H9 (cell line): ENCODE measurements around the gene CHORDC1. TPM values are rescaled to one million over a fixed set of nuclear protein-coding genes. Genes with fewer than 3 reads are reported as not detected.

Experiments used
- DNase-seq: peaks from one replicate; pipeline ENCODE4 v3.0.0-alpha.2; 2017
- H2AFZ ChIP-seq: one replicate; pipeline ENCODE4 v1.6.1; 2013; ENCODE audit warnings: mild to moderate bottlenecking, low read length, control low read depth, moderate library complexity
- H2AK5ac ChIP-seq: 2 replicates; pipeline ENCODE4 v1.6.1; 2013; ENCODE audit warnings: low read length, control low read depth, mixed read lengths; ENCODE audit not compliant: insufficient read length
- H2BK120ac ChIP-seq: one replicate; pipeline ENCODE4 v1.6.1; 2013; ENCODE audit warnings: low read depth, mild to moderate bottlenecking, low read length, control low read depth, inconsistent platforms; ENCODE audit not compliant: poor library complexity, severe bottlenecking
- H2BK12ac ChIP-seq: 2 replicates; pipeline ENCODE4 v1.6.1; 2013; ENCODE audit warnings: low read length, control low read depth, mixed read lengths, low read depth; ENCODE audit not compliant: insufficient read length
- H2BK15ac ChIP-seq: 2 replicates; pipeline ENCODE4 v1.6.1; 2013; ENCODE audit warnings: low read depth, low read length, control low read depth
- H2BK20ac ChIP-seq: one replicate; pipeline ENCODE4 v1.6.1; 2013; ENCODE audit warnings: low read depth, mild to moderate bottlenecking, low read length, control low read depth, inconsistent platforms; ENCODE audit not compliant: poor library complexity, severe bottlenecking
- H2BK5ac ChIP-seq: 2 replicates; pipeline ENCODE4 v1.6.1; 2013; ENCODE audit warnings: low read length, control low read depth, mixed read lengths; ENCODE audit not compliant: insufficient read length
- H3K14ac ChIP-seq: 2 replicates; pipeline ENCODE4 v1.6.1; 2013; ENCODE audit warnings: low read length, control low read depth; ENCODE audit not compliant: insufficient read depth
- H3K18ac ChIP-seq: 2 replicates; pipeline ENCODE4 v1.6.1; 2013; ENCODE audit warnings: low read depth, mild to moderate bottlenecking, mixed read lengths, low read length, control low read depth; ENCODE audit not compliant: insufficient read length
- H3K23ac ChIP-seq: 2 replicates; pipeline ENCODE4 v1.6.1; 2013; ENCODE audit warnings: low read length, control low read depth, mixed read lengths, low read depth; ENCODE audit not compliant: insufficient read length
- H3K23me2 ChIP-seq: 2 replicates; pipeline ENCODE4 v1.6.1; 2013; ENCODE audit warnings: low read depth, mild to moderate bottlenecking, mixed read lengths, low read length, control low read depth; ENCODE audit not compliant: insufficient read length, poor library complexity, severe bottlenecking
- H3K27ac ChIP-seq: 2 replicates; pipeline ENCODE4 v1.5.1; 2013; ENCODE audit warnings: low read length, control low read depth, mixed read lengths, low read depth; ENCODE audit not compliant: insufficient read length
- H3K27me3 ChIP-seq: 2 replicates; pipeline ENCODE4 v1.6.1; 2013; ENCODE audit warnings: low read length, control low read depth, inconsistent platforms; ENCODE audit not compliant: insufficient read depth
- H3K4ac ChIP-seq: 2 replicates; pipeline ENCODE4 v1.6.1; 2013; ENCODE audit warnings: low read depth, mild to moderate bottlenecking, control low read depth, inconsistent platforms, low read length, moderate library complexity
- H3K4me1 ChIP-seq: 2 replicates; pipeline ENCODE4 v1.6.1; 2013; ENCODE audit warnings: low read length, control low read depth, inconsistent platforms; ENCODE audit not compliant: insufficient read depth
- H3K4me2 ChIP-seq: 2 replicates; pipeline ENCODE4 v1.6.1; 2013; ENCODE audit warnings: low read length, control low read depth, mixed read lengths; ENCODE audit not compliant: insufficient read length, insufficient read depth
- H3K56ac ChIP-seq: 2 replicates; pipeline ENCODE4 v1.6.1; 2013; ENCODE audit warnings: low read depth, mild to moderate bottlenecking, mixed read lengths, low read length, control low read depth; ENCODE audit not compliant: insufficient read length
- H3K79me1 ChIP-seq: 2 replicates; pipeline ENCODE4 v1.6.1; 2013; ENCODE audit warnings: low read depth, mild to moderate bottlenecking, moderate library complexity, low read length, control low read depth, inconsistent platforms; ENCODE audit not compliant: insufficient read depth, poor library complexity, severe bottlenecking
- H3K79me2 ChIP-seq: 2 replicates; pipeline ENCODE4 v1.6.1; 2013; ENCODE audit warnings: low read length, control low read depth, inconsistent platforms; ENCODE audit not compliant: insufficient read depth
- H3K9ac ChIP-seq: 2 replicates; pipeline ENCODE4 v1.6.1; 2013; ENCODE audit warnings: low read length, control low read depth, mixed read lengths; ENCODE audit not compliant: insufficient read length; ENCODE audit errors: extremely low read depth
- H3K9me3 ChIP-seq: one replicate; pipeline ENCODE4 v1.6.1; 2013; ENCODE audit warnings: low read depth, low read length, inconsistent platforms; ENCODE audit not compliant: control insufficient read depth
- H3T11ph ChIP-seq: one replicate; pipeline ENCODE4 v1.6.1; 2013; ENCODE audit warnings: mild to moderate bottlenecking, low read length, control low read depth, inconsistent platforms
- H4K20me1 ChIP-seq: one replicate; pipeline ENCODE4 v1.6.1; 2013; ENCODE audit not compliant: control insufficient read depth, insufficient read length, insufficient read depth
- H4K5ac ChIP-seq: 2 replicates; pipeline ENCODE4 v1.6.1; 2013; ENCODE audit warnings: low read depth, mild to moderate bottlenecking, mixed read lengths, low read length, control low read depth; ENCODE audit not compliant: insufficient read length
- H4K8ac ChIP-seq: replicated peaks from 2 replicates; pipeline ENCODE4 v1.6.1; 2013; ENCODE audit warnings: low read length, control low read depth, mixed read lengths, low read depth; ENCODE audit not compliant: insufficient read length
- H4K91ac ChIP-seq: 2 replicates; pipeline ENCODE4 v1.6.1; 2013; ENCODE audit warnings: low read depth, mild to moderate bottlenecking, moderate library complexity, mixed read lengths, low read length, control low read depth; ENCODE audit not compliant: insufficient read length
- H3K27ac Mint-ChIP-seq, 3 experiments: 2 replicates in 2 of 3; 3 replicates in 1 of 3; pipeline ENCODE4 v1.8.0; 2020 to 2021; ENCODE audit warnings: mixed read lengths in 3 of 3, mild to moderate bottlenecking in 1 of 3, moderate library complexity in 1 of 3
- H3K27me3 Mint-ChIP-seq: 2 replicates; pipeline ENCODE4 v1.8.0; 2021; ENCODE audit warnings: low read depth, mild to moderate bottlenecking, moderate library complexity, mixed read lengths
- H3K36me3 Mint-ChIP-seq, 3 experiments: 2 replicates in 2 of 3; 3 replicates in 1 of 3; pipeline ENCODE4 v1.8.0; 2020 to 2021; ENCODE audit warnings: low read depth in 3 of 3, mixed read lengths in 3 of 3; ENCODE audit not compliant: insufficient read depth in 1 of 3
- H3K4me1 Mint-ChIP-seq, 2 experiments: 2 replicates each; pipeline ENCODE4 v1.8.0; 2020; ENCODE audit warnings: mixed read lengths in 2 of 2
- H3K4me3 Mint-ChIP-seq, 2 experiments: 2 replicates in 1 of 2; 3 replicates in 1 of 2; pipeline ENCODE4 v1.8.0; 2020 to 2021; ENCODE audit warnings: mild to moderate bottlenecking in 2 of 2, mixed read lengths in 2 of 2, moderate library complexity in 1 of 2
- H3K9me3 Mint-ChIP-seq, 2 experiments: 2 replicates in 1 of 2; 3 replicates in 1 of 2; pipeline ENCODE4 v1.8.0; 2020; ENCODE audit warnings: mild to moderate bottlenecking in 2 of 2, mixed read lengths in 2 of 2, moderate library complexity in 1 of 2
- WGBS: extraction: QIAGEN DNeasy Blood & Tissue Kit; methylation state at CpG from one replicate; pipeline ENCODE4 v1.1.7; 2013; ENCODE audit warnings: missing lambda C conversion rate, low lambda C conversion rate, mixed read lengths; ENCODE audit not compliant: insufficient read length; ENCODE audit errors: extremely low coverage; 5-methylcytosine and 5-hydroxymethylcytosine counted together
- total RNA-seq: library from RNA; stranded (reverse); gene quantifications from 2 replicates; pipeline ENCODE4 v1.2.1, GENCODE V29; 2021
- TF ChIP-seq, protein P1 (sequence below): fragments of 200-600 bp; sonication (generic); conservative IDR thresholded peaks from 3 replicates; pipeline ENCODE4 v1.8.0; 2021; ENCODE audit warnings: antibody characterized with exemption, mild to moderate bottlenecking

CHORDC1 gene
- total RNA-seq, 1 experiment from 2014 or later = 77.7 TPM

- Histone ChIP-seq H2BK20ac (no peak overlapping the region), H2BK15ac (no peak overlapping the region), H3K79me1 (peaks cover 4% of the 10 kb centered on the region), H3K79me2 (peaks cover 44% of the 10 kb centered on the region; the same call in 1 of the 2 replicates), H3K9me3 (no peaks in the 10 kb centered on the region), H4K8ac (no peak overlapping the region), H3K27me3 (no peaks in the 10 kb centered on the region), H3K4me1 (no peaks in the 10 kb centered on the region; the same call in 1 of the 2 replicates), H4K5ac (no peak overlapping the region), H3K14ac (no peak overlapping the region), H2BK120ac (no peak overlapping the region), H2BK5ac (no peak overlapping the region), H3K4me2 (no peak overlapping the region), H4K91ac (no peak overlapping the region), H3K23me2 (peaks cover 6% of the 10 kb centered on the region), H3K27ac (no peak overlapping the region), H3K18ac (no peak overlapping the region), H3K23ac (no peak overlapping the region), H2AK5ac (no peak overlapping the region), H3K4ac (no peak overlapping the region), H2BK12ac (no peak overlapping the region), H4K20me1 (no peaks in the 10 kb centered on the region), H2AFZ (no peak overlapping the region), H3K56ac (no peak overlapping the region), H3K9ac (no peak overlapping the region), H3T11ph (no peak overlapping the region)
- Mint-ChIP-seq H3K4me3 (peak overlapping the region in 1 of 2 experiments; percentile 17; a peak in 2 of 5 replicates), H3K36me3 (peaks cover 14 to 30% (median 22%) of the 10 kb centered on the region in 3 experiments), H3K4me1 (peaks cover 56% of the 10 kb centered on the region in 2 experiments), H3K27ac (peak overlapping the region in 2 of 3 experiments; percentile 29 to 89; a peak in 3 of 7 replicates), H3K9me3 (peaks cover 5 to 12% of the 10 kb centered on the region in 2 experiments; a peak in 4 of 5 replicates), H3K27me3 (no peaks in the 10 kb centered on the region)
- TF ChIP-seq, protein P1, sequence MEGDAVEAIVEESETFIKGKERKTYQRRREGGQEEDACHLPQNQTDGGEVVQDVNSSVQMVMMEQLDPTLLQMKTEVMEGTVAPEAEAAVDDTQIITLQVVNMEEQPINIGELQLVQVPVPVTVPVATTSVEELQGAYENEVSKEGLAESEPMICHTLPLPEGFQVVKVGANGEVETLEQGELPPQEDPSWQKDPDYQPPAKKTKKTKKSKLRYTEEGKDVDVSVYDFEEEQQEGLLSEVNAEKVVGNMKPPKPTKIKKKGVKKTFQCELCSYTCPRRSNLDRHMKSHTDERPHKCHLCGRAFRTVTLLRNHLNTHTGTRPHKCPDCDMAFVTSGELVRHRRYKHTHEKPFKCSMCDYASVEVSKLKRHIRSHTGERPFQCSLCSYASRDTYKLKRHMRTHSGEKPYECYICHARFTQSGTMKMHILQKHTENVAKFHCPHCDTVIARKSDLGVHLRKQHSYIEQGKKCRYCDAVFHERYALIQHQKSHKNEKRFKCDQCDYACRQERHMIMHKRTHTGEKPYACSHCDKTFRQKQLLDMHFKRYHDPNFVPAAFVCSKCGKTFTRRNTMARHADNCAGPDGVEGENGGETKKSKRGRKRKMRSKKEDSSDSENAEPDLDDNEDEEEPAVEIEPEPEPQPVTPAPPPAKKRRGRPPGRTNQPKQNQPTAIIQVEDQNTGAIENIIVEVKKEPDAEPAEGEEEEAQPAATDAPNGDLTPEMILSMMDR = no peak
- WGBS = no CpG with 5 or more reads among the region's 6 CpGs
- no peak for DNase-seq
Measured at GRCh38 chr11:90219438-90219837, 3.4 kb downstream of the CHORDC1 start.
